ENCODE results near the gene CMIP. TPM values are rescaled to one million over a fixed set of nuclear protein-coding genes. Genes with fewer than 3 reads are reported as not detected.

CMIP gene
- total RNA-seq, 4 donors from 2014 or later: 63.9 to 89.9 (median 70.0) TPM

- no peaks in the 10 kb centered on the region for H3K27me3 ChIP-seq
These were observed 23.8 kb downstream of the CMIP start for GRCh38 chr16:81468269-81468902.

GRCh38 chr16:81469183-81469677 is 24.6 kb downstream of the CMIP start:
- peaks cover 48% of the 10 kb centered on the region for H3K4me1 ChIP-seq
- 85% methylated on average over 4 of the region's 4 CpGs for WGBS
- no peaks in the 10 kb centered on the region for H3K9me3 ChIP-seq
- H3K4me3 ChIP-seq: no peak overlapping the region
- DNase-seq (ENCODE audit: low spot score in 2 of 2): no peak
- H3K36me3 ChIP-seq: peaks cover 8% of the 10 kb centered on the region
- H3K27me3 ChIP-seq: no peaks in the 10 kb centered on the region
- no peak overlapping the region for H3K27ac ChIP-seq
- TF ChIP-seq EP300 (IDR thresholded peaks at IDR 0.05) (no peak), POLR2AphosphoS5 (IDR thresholded peaks at IDR 0.05) (no peak), CTCF (IDR thresholded peaks at IDR 0.05) (no peak), POLR2A (IDR thresholded peaks at IDR 0.05) (no peak)

More at GRCh38 chr16:81468269-81468902, 23.8 kb downstream of the CMIP start:
- Histone ChIP-seq H3K36me3 (peaks cover 11% of the 10 kb centered on the region), H3K9me3 (no peaks in the 10 kb centered on the region), H3K4me3 (no peak overlapping the region), H3K27ac (no peak overlapping the region), H3K4me1 (peaks cover 39% of the 10 kb centered on the region)
- WGBS: 95% methylated on average over 19 of the region's 19 CpGs
- DNase-seq (ENCODE audit: low spot score in 2 of 2): no peak
- no peak for TF ChIP-seq POLR2A (IDR thresholded peaks at IDR 0.05)
- TF ChIP-seq POLR2AphosphoS5 (IDR thresholded peaks at IDR 0.05): no peak
- no peak for TF ChIP-seq EP300 (IDR thresholded peaks at IDR 0.05)
- no peak for TF ChIP-seq CTCF (IDR thresholded peaks at IDR 0.05)

- H3K27ac ChIP-seq: no peak overlapping the region
- no peak for DNase-seq (ENCODE audit: low spot score in 2 of 2)
- WGBS: 77% methylated on average over 13 of the region's 13 CpGs
- peaks cover 51% of the 10 kb centered on the region for H3K4me1 ChIP-seq
- H3K27me3 ChIP-seq: no peaks in the 10 kb centered on the region
- H3K36me3 ChIP-seq: peaks cover 8% of the 10 kb centered on the region
- H3K9me3 ChIP-seq: no peaks in the 10 kb centered on the region
- TF ChIP-seq CTCF (IDR thresholded peaks at IDR 0.05): no peak
- TF ChIP-seq POLR2A (IDR thresholded peaks at IDR 0.05): no peak
- TF ChIP-seq EP300 (IDR thresholded peaks at IDR 0.05): no peak
- TF ChIP-seq POLR2AphosphoS5 (IDR thresholded peaks at IDR 0.05): no peak
- peak overlapping the region; percentile 15 for H3K4me3 ChIP-seq
These were observed 25.3 kb downstream of the CMIP start for GRCh38 chr16:81469710-81470535.

DNA sequence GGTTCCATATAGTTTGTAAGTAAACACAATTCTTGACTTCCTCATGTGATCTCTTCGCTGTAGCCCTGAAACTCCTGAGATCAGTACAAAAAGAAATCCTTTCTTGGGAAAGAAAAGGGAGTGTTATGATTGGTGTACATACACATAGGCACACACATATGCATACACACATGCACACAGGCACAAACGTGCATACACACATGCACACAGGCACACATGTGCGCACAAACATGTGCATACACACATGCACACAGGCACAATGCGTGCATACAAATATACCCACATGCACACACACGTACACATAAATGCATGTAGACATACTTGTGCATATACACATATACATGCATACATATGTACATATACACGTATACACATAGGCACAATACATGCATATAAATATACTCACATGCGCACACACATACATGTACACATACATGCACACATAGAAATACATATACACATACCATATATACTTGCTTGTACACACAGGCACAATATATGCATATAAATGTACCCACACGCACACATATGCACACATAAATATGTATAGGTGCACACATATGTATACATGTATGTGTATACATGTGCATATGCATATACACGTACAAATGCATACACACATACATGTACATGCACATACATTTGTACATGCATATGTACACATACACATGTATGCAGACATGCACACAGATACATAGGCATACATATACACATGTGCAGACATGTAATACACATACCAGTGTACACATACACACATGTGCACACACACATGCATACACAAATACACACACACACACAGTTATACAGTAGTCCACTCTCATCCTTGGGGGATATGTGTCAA is 26.4 kb downstream of the CMIP start:
- Histone ChIP-seq H3K9me3 (no peaks in the 10 kb centered on the region), H3K27me3 (no peaks in the 10 kb centered on the region), H3K4me3 (no peak overlapping the region), H3K36me3 (peaks cover 10% of the 10 kb centered on the region), H3K4me1 (peaks cover 51% of the 10 kb centered on the region), H3K27ac (no peak overlapping the region)
- WGBS: 92% methylated on average over 9 of the region's 9 CpGs
- no peak for DNase-seq (ENCODE audit: low spot score in 2 of 2)
- TF ChIP-seq POLR2A (IDR thresholded peaks at IDR 0.05) (no peak), CTCF (IDR thresholded peaks at IDR 0.05) (no peak), EP300 (IDR thresholded peaks at IDR 0.05) (no peak), POLR2AphosphoS5 (IDR thresholded peaks at IDR 0.05) (no peak)
